Cardiac fibroblast (primary cell): ENCODE data around the gene CST4.
A peak's percentile ranks its signal among the peaks of the same experiment; 100 is the strongest.

Experiments
- DNase-seq, 2 donors: peaks; one replicate each; pipeline versions ENCODE4 v3.0.0 to v3.0.0-alpha.2; 2010; ENCODE audit warnings: low read depth in 2 of 2
- H3K4me3 ChIP-seq, 2 donors: replicated peaks in 1 of 2; 1 replicate in 1 of 2; 2 replicates in 1 of 2; pipeline ENCODE4 v1.5.1; 2011; ENCODE audit warnings: low read depth in 2 of 2, low read length in 2 of 2, mild to moderate bottlenecking in 2 of 2, moderate library complexity in 1 of 2
- CTCF ChIP-seq: IDR thresholded peaks from one replicate; pipeline ENCODE4 v1.5.1; 2011; ENCODE audit warnings: low read depth, mild to moderate bottlenecking, low read length, inconsistent platforms

The CST4 gene

GRCh38 chr20:23654000-23654399 is 34.8 kb downstream of the CST4 start:
- H3K4me3 ChIP-seq = no peak overlapping the region
- no peak for TF ChIP-seq CTCF
- no peak for DNase-seq

GRCh38 chr20:23653400-23653938 is 35.4 kb downstream of the CST4 start:
- H3K4me3 ChIP-seq = no peak overlapping the region
- DNase-seq = no peak
- TF ChIP-seq CTCF = no peak

- no peak for DNase-seq
- no peak for TF ChIP-seq CTCF
Measured at GRCh38 chr20:23652926-23653325, 35.9 kb downstream of the CST4 start.

GRCh38 chr20:23652371-23652770 is 36.5 kb downstream of the CST4 start:
- no peak overlapping the region for H3K4me3 ChIP-seq
- no peak for TF ChIP-seq CTCF
- DNase-seq = peak in 1 of 2 donors; percentile 40

More at GRCh38 chr20:23652926-23653325, 35.9 kb downstream of the CST4 start:
- no peak overlapping the region for H3K4me3 ChIP-seq

- DNase-seq = no peak
- H3K4me3 ChIP-seq = no peak overlapping the region
- no peak for TF ChIP-seq CTCF
Measured at GRCh38 chr20:23651117-23651516, 37.7 kb downstream of the CST4 start.

- no peak for DNase-seq
- no peak for TF ChIP-seq CTCF
- no peak overlapping the region for H3K4me3 ChIP-seq
Measured at GRCh38 chr20:23649830-23650417, 38.9 kb downstream of the CST4 start.

GRCh38 chr20:23649242-23649641 is 39.6 kb downstream of the CST4 start:
- no peak for TF ChIP-seq CTCF
- DNase-seq = no peak
- H3K4me3 ChIP-seq = no peak overlapping the region
